Effector CD4-positive, alpha-beta T cell (primary cell): ENCODE measurements around the gene GGCX.
A peak's percentile ranks its signal among the peaks of the same experiment; 100 is the strongest.
"Not testable (repeated sequence)": the region's sequence is repeated elsewhere in the genome, so short reads cannot be mapped to it uniquely, and the experiment has no call there.

Experiments used
- DNase-seq: peaks from one replicate; pipeline ENCODE4 v3.0.0-alpha.2; 2020

Gene GGCX

GRCh38 chr2:85594715-85595300 is 33.5 kb upstream of the GGCX start:
- no peak for DNase-seq

- DNase-seq = no peak
Measured at GRCh38 chr2:85593023-85593422, 31.7 kb upstream of the GGCX start.

GRCh38 chr2:85592299-85592698 is 31.0 kb upstream of the GGCX start:
- DNase-seq = not testable (repeated sequence)

- DNase-seq = no peak
Measured at GRCh38 chr2:85591563-85591962, 30.3 kb upstream of the GGCX start.

GRCh38 chr2:85590950-85591349 is 29.7 kb upstream of the GGCX start:
- DNase-seq = no peak

DNA sequence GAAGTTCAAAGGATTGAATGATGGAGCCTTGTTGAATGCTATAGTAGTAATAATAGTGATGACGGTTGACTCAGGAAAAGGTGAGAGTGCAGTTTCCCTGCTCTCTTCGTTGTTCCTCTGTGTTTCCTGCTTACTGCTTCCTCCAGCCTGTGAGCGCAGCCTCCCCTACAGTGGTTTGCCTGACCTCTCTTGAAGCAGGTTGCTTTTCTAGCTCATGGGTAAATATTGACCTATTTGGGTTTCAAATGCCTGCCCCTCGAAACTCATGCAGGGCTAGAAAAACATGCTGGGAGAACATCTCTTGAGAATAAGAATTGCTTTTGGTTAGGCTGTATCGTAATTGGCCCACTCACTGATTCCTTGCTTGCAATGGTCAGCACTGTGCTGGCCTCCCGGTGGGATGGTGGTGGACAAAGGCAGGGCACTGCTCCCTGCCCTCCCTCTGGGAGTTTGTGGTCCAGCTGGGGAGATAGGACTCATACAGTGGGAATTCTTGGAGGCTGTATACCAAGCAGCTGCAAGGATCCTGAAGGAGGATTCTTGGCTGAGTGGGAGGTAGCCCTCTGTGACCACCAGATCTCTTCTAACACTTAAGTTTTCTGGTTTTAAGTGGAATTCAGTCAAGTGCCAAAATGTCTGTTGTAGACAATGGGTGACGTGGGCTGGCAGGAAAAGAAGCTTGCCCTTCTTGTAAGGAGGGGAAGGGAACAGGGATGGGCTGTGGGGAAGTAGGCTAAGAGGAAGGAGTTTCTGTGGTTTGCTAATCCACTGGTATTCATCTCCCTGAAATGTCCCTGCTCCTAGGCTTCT is 28.9 kb upstream of the GGCX start:
- DNase-seq = no peak

DNA sequence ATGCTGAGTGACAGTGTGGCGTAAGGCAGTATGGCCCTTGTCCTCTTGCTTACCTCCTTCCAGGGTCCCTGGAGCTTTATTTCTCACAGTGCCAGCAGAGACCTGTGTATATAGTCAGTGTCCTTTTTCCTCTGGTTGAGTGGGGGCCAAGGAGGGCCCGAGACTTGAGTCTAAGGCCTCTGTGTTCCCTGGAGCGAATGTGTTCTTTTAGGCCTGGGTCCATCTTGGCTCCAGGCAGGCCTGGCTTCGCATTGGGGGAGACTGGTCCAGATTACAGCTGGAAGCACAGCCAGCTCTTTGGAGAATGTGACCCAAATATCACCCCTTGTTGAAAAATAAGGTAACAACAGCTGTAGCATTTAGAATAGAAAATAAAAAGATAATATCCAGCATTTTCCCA is 27.9 kb upstream of the GGCX start:
- DNase-seq = no peak

- no peak for DNase-seq
Measured at GRCh38 chr2:85588645-85589044, 27.4 kb upstream of the GGCX start.

DNA sequence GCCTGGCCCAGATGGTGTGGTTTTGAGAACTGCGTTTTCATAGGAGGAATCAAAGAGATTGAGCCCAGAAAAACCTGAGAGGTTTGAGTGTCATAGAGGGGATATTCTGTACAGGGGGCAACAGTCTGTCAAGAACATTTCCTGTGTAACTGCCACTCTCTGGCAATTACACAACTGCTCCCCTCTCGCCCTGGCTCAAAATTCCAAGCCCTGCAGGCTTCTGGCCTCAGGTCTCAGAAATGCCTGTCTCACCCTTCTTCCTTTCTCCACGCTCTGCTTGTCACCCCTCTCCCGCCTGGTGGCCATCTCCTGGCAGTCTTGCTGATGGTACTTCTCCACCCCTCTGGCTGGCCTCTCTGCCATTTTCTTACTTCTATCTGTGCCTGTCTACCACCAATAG is 26.9 kb upstream of the GGCX start:
- no peak for DNase-seq

DNA sequence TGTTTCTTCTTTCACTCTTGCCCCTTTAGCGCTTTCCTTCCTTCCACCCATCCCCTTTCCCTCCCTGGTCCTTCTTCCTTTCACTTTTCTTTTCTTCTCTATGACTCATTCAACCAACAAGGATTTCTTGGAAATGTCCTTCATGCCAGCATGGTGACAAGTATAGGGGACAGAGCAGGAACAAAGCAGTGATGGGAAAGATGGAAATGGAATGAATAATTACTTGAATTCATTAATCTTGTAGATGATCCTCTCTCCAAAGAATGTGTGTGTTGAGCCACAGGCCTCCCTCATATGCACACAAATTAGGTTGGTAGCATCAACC is 24.4 kb upstream of the GGCX start:
- no peak for DNase-seq

GRCh38 chr2:85584857-85585780 is 23.8 kb upstream of the GGCX start:
- no peak for DNase-seq

GRCh38 chr2:85584354-85584856 is 23.1 kb upstream of the GGCX start, which contains the start of gene VAMP5:
Gene VAMP5 (plus strand): TSS chr2:85584431. CDS start chr2:85584491, 60 bp downstream.
- DNase-seq = peak; percentile 19

DNA sequence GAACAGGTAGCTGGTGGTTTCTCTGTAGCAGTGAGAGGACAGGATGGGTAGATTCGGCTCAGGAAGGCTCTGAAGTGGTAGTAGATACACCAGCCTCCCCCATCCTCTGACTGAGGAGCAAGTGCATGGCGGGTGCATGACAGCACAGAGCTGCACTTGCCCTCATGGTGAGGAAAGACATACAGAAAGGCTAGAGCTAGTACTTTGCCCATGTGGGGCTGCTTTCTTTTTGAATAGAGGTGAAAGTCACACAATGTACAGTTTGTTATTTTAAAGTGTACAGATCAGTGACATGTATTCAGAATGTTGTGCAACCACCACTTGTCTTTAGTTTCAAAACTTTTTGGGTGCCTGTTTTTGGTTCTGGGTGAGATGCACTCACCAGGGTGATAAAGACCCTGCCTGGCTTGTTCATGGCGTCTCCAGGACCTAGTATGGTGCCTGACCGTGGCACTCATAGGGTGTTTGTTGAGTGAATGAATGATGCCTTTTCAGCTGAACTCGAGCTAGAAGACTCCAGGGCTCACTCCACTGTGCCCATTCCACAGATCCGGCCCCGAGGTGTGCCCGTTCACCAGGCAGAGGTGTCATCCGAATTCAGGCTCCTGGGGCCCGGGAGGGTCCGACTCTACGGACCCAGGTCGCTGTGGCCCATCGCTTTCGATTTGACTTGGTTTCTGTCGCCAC is 22.5 kb upstream of the GGCX start:
- no peak for DNase-seq

DNA sequence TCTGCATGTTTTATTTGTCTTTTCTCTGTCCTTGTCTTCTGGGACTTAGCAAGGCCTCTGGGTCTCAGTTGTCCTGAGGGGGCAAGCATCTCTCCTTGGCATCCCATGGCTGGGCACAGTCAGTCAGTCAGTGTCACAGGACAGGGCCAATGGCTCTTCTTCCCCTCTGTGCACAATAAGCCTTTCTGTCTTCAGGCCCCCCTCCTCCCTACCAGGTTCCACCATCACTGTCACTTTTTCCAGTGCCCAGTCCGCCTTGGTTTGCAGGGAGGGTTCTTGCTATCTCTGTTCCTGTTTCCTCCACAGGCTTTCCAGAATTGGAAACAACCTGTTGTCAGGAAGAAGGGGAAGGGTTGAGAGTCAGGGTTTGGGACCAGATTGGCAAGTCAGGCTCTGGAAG is 21.2 kb upstream of the GGCX start:
- no peak for DNase-seq

DNA sequence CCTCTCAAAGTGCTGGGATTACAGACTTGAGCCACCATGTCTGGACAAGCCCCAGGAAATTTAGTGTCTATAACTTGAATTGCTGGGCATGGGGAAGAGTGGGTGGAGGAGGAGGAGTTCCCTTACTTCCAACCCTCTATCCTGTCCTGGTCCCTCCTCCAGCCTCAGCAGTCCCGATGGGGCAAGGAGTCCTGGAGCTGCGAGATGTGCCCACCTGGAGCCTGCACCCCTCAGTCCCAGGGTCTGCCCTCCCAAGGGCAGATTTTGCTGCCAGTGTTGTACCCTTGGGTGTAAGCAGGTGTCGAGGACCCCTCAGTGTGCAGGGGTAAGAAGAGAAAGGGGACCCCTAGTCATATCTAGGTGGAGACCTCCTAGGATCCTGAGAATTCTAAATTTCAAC is 18.9 kb upstream of the GGCX start:
- no peak for DNase-seq

- DNase-seq = no peak
Measured at GRCh38 chr2:85579266-85579935, 18.1 kb upstream of the GGCX start.

- no peak for DNase-seq
Measured at GRCh38 chr2:85578243-85579180, 17.2 kb upstream of the GGCX start.

GRCh38 chr2:85577386-85578242 is 16.3 kb upstream of the GGCX start, which contains the start of gene VAMP8:
Gene VAMP8 (plus strand): TSS chr2:85577586. CDS start chr2:85577647, 61 bp downstream.
- DNase-seq = peak; percentile 59

DNA sequence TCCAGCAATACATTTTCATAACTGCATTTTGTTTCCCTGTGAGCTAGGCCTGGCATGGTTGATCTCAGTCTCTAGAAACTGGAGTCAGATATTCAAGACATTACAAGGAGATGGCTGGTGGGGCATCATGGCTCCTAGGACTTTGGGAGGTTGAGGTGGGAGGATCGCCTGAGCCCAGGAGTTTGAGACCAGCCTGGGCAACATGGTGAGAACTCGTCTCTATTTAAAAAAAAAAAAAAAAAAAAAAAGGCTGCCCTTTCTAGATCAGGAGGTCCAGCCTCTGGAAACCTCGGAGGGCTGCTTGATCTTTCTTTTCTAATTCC is 15.7 kb upstream of the GGCX start:
- no peak for DNase-seq

DNA sequence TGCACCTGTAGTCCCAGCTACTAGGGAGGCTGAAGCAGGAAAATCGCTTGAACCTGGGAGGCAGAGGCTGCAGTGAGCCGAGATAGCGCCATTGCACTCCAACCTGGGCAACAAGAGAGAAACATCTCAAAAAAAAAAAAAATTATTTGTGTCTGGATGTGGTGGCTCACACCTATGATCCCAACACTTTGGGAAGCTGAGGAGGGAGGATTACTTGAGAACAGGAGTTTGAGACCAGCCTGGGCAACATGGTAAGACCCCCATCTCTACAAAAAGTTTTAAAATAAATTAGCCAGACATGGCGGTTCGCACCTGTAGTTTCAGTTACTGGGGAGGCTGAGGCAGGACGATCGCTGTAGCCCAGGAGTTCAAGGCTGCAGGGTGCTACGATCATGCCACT is 14.4 kb upstream of the GGCX start:
- no peak for DNase-seq
